GM12801 (cell line): ENCODE measurements around the gene SNX13.

Experiments
- TF ChIP-seq, protein P1 (sequence below): IDR thresholded peaks from one replicate; pipeline ENCODE4 v1.5.1; 2011; ENCODE audit warnings: control low read depth; ENCODE audit not compliant: insufficient read length; ENCODE audit errors: extremely low read depth

The SNX13 gene

DNA sequence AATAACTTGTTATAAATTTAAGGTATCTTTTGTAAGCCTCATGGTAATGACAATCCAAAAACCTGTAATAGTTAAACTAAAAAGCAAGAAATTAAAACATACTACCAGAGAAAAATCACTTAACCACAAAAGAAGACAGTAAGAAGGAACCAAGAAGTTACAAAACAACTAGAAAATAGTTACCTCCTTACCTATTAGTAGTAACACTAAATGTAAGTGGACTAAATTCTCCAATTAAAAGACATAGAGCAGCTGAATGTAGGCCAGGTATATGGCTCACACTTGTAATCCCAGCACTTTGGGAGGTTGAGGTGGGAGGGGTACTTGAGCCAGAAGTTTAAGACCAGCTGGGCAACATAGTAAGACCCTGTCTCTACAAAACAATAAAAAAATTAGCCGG, 84.0 kb downstream of the SNX13 start:
- TF ChIP-seq, protein P1, sequence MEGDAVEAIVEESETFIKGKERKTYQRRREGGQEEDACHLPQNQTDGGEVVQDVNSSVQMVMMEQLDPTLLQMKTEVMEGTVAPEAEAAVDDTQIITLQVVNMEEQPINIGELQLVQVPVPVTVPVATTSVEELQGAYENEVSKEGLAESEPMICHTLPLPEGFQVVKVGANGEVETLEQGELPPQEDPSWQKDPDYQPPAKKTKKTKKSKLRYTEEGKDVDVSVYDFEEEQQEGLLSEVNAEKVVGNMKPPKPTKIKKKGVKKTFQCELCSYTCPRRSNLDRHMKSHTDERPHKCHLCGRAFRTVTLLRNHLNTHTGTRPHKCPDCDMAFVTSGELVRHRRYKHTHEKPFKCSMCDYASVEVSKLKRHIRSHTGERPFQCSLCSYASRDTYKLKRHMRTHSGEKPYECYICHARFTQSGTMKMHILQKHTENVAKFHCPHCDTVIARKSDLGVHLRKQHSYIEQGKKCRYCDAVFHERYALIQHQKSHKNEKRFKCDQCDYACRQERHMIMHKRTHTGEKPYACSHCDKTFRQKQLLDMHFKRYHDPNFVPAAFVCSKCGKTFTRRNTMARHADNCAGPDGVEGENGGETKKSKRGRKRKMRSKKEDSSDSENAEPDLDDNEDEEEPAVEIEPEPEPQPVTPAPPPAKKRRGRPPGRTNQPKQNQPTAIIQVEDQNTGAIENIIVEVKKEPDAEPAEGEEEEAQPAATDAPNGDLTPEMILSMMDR: no peak

DNA sequence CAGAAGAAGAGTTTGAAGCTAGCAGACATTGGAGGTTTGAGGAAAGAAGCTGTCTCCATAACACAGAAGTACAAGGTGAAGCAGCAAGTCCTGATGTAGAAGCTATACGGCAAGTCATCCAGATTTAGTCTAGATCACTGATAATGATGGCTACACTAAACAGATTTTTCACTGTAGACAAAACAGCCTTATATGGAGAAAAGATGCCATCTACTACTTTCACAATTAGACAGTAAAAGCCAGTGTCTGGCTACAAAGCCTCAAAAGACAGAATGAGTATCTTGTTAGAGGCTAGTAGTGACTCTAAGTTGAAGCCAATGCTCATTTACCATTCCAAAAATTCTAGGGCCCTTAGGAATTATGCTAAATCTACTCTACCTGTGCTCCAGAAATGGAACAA, 85.1 kb downstream of the SNX13 start:
- TF ChIP-seq, protein P1: no peak

DNA sequence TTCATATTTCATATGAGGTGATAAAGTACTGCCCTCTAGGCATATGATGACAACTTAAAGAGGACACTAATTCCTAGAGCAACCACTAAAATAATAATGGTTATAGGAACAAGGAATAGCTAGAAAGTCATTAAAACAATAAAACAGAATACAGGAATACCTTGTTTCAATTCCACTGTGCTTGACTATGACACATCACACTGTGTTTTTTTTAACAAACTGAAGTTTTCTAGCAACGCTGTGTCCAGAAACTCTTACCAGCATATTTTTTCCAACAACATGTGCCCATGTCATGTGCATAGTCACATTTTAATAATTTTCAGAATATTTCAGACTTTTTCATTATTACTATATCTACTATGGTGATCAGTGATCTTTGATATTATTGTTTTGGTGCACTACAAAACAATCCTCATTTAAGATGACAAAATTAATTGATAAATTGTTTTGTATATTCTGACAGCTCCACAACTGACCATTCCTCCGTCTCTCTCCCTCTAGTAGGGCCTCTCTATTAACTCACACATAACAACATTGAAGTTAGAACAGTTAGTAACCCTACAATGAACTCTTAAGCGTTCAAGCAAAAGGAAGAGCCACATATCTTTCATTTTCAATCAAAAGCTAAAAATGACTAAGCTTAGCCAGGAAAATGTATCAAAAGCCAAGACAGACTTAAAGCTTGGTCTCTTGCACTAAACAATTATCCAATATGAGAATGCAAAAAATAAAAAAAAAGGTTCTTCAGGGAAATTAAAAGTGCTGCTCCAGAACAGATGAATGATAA, 85.8 kb downstream of the SNX13 start:
- TF ChIP-seq, protein P1: no peak

DNA sequence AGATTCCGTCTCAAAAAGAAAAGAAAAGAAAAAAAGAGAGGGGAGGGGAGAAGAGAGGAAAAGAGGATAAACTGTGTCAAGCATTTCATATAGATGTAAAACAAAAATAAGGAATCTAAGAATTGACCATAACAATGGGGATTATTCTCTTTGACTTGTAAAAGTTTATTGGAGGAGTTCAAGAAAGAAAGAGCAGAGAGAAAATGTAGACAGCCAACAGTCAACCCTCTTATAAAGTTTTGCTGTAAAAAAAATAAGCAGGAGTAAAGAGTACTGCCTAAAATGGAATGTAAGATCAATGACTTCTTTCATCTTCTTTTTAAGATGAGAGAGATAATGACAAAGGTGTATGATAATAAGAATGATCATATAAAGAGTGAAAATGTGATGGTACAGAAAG, 87.9 kb downstream of the SNX13 start:
- TF ChIP-seq, protein P1: no peak

DNA sequence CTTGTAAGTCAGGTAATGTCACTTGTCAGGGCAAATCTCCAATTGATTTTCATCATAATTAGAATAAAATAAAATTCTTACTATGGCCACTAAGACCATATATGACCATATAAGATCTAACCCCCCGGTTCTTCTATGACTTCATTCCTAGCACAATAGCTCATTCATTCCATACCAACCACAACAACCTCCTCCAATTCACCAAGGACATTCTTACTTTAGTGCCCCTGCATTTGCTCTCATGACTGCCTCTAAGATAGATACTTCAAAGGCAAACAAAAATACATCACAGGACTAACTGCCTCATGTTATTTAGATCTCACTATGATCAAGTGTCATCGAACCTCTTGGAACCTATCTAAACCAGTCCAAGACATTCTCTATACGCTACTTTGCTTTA, 90.8 kb downstream of the SNX13 start:
- TF ChIP-seq, protein P1: no peak

DNA sequence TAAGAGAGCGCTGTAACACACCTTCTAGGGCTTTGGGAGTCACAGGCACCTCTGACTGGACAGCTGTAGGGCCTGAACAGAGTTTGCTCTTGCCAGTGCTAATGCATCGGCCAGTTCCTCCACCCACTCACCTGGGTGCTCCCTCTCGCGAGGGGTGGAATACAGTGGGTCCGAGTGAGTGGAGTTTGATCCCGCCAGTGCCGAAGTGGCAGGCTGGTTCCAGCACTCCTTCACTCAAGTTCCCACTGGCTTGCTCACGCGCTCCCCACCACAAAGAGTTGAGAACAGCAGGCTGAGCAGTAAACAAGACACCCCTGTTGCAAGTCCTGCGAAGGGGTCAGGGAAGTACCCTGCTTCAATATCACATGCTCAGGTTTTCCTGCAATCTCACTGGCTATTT, 91.8 kb downstream of the SNX13 start:
- TF ChIP-seq, protein P1: no peak

DNA sequence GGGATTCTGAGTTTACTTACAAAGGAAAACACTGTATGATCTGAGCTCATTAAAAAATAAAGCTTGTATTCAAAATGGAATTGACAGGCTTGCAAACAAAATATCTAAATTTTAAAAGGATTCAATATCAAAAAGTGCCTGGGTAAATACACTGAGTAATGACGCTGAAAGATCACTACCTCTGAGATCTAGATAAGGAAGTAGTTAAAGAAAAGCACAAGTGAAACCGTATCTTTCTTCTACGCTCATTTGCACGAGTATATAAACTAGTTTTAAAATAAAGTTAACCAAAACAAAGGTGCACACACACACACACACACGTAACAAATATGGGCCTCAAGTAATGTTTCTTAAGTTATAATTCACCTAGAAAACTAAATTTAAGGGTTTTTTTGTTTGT, 93.4 kb downstream of the SNX13 start:
- TF ChIP-seq, protein P1: no peak

DNA sequence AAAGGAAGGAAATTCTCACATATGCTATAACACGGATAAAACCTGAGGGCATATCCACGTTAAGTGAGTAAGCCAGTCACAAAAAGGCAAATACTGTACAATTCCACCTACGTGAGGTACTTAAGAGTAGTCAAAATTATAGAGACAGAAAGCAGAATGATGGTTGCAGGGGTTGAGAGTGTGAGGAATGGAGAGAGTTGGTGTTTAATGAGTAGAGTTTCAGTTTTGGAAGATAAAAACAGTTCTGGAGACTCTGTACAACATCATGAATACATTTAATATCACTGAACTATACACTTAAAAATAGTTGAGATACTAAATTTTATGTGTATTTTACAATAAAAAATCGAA, 95.1 kb downstream of the SNX13 start:
- TF ChIP-seq, protein P1: no peak
